H9 (cell line): ENCODE data around the gene GPS1. TPM values are rescaled to one million over a fixed set of nuclear protein-coding genes. Genes with fewer than 3 reads are reported as not detected.

ENCODE experiments used
- DNase-seq: peaks from one replicate; pipeline ENCODE4 v3.0.0-alpha.2; 2017
- H2AFZ ChIP-seq: one replicate; pipeline ENCODE4 v1.6.1; 2013; ENCODE audit warnings: mild to moderate bottlenecking, low read length, control low read depth, moderate library complexity
- H2AK5ac ChIP-seq: 2 replicates; pipeline ENCODE4 v1.6.1; 2013; ENCODE audit warnings: low read length, control low read depth, mixed read lengths; ENCODE audit not compliant: insufficient read length
- H2BK120ac ChIP-seq: one replicate; pipeline ENCODE4 v1.6.1; 2013; ENCODE audit warnings: low read depth, mild to moderate bottlenecking, low read length, control low read depth, inconsistent platforms; ENCODE audit not compliant: poor library complexity, severe bottlenecking
- H2BK12ac ChIP-seq: 2 replicates; pipeline ENCODE4 v1.6.1; 2013; ENCODE audit warnings: low read length, control low read depth, mixed read lengths, low read depth; ENCODE audit not compliant: insufficient read length
- H2BK15ac ChIP-seq: 2 replicates; pipeline ENCODE4 v1.6.1; 2013; ENCODE audit warnings: low read depth, low read length, control low read depth
- H2BK20ac ChIP-seq: one replicate; pipeline ENCODE4 v1.6.1; 2013; ENCODE audit warnings: low read depth, mild to moderate bottlenecking, low read length, control low read depth, inconsistent platforms; ENCODE audit not compliant: poor library complexity, severe bottlenecking
- H2BK5ac ChIP-seq: 2 replicates; pipeline ENCODE4 v1.6.1; 2013; ENCODE audit warnings: low read length, control low read depth, mixed read lengths; ENCODE audit not compliant: insufficient read length
- H3K14ac ChIP-seq: 2 replicates; pipeline ENCODE4 v1.6.1; 2013; ENCODE audit warnings: low read length, control low read depth; ENCODE audit not compliant: insufficient read depth
- H3K18ac ChIP-seq: 2 replicates; pipeline ENCODE4 v1.6.1; 2013; ENCODE audit warnings: low read depth, mild to moderate bottlenecking, mixed read lengths, low read length, control low read depth; ENCODE audit not compliant: insufficient read length
- H3K23ac ChIP-seq: 2 replicates; pipeline ENCODE4 v1.6.1; 2013; ENCODE audit warnings: low read length, control low read depth, mixed read lengths, low read depth; ENCODE audit not compliant: insufficient read length
- H3K23me2 ChIP-seq: 2 replicates; pipeline ENCODE4 v1.6.1; 2013; ENCODE audit warnings: low read depth, mild to moderate bottlenecking, mixed read lengths, low read length, control low read depth; ENCODE audit not compliant: insufficient read length, poor library complexity, severe bottlenecking
- H3K27ac ChIP-seq: 2 replicates; pipeline ENCODE4 v1.5.1; 2013; ENCODE audit warnings: low read length, control low read depth, mixed read lengths, low read depth; ENCODE audit not compliant: insufficient read length
- H3K27me3 ChIP-seq: 2 replicates; pipeline ENCODE4 v1.6.1; 2013; ENCODE audit warnings: low read length, control low read depth, inconsistent platforms; ENCODE audit not compliant: insufficient read depth
- H3K4ac ChIP-seq: 2 replicates; pipeline ENCODE4 v1.6.1; 2013; ENCODE audit warnings: low read depth, mild to moderate bottlenecking, control low read depth, inconsistent platforms, low read length, moderate library complexity
- H3K4me1 ChIP-seq: 2 replicates; pipeline ENCODE4 v1.6.1; 2013; ENCODE audit warnings: low read length, control low read depth, inconsistent platforms; ENCODE audit not compliant: insufficient read depth
- H3K4me2 ChIP-seq: 2 replicates; pipeline ENCODE4 v1.6.1; 2013; ENCODE audit warnings: low read length, control low read depth, mixed read lengths; ENCODE audit not compliant: insufficient read length, insufficient read depth
- H3K56ac ChIP-seq: 2 replicates; pipeline ENCODE4 v1.6.1; 2013; ENCODE audit warnings: low read depth, mild to moderate bottlenecking, mixed read lengths, low read length, control low read depth; ENCODE audit not compliant: insufficient read length
- H3K79me1 ChIP-seq: 2 replicates; pipeline ENCODE4 v1.6.1; 2013; ENCODE audit warnings: low read depth, mild to moderate bottlenecking, moderate library complexity, low read length, control low read depth, inconsistent platforms; ENCODE audit not compliant: insufficient read depth, poor library complexity, severe bottlenecking
- H3K79me2 ChIP-seq: 2 replicates; pipeline ENCODE4 v1.6.1; 2013; ENCODE audit warnings: low read length, control low read depth, inconsistent platforms; ENCODE audit not compliant: insufficient read depth
- H3K9ac ChIP-seq: 2 replicates; pipeline ENCODE4 v1.6.1; 2013; ENCODE audit warnings: low read length, control low read depth, mixed read lengths; ENCODE audit not compliant: insufficient read length; ENCODE audit errors: extremely low read depth
- H3K9me3 ChIP-seq: one replicate; pipeline ENCODE4 v1.6.1; 2013; ENCODE audit warnings: low read depth, low read length, inconsistent platforms; ENCODE audit not compliant: control insufficient read depth
- H3T11ph ChIP-seq: one replicate; pipeline ENCODE4 v1.6.1; 2013; ENCODE audit warnings: mild to moderate bottlenecking, low read length, control low read depth, inconsistent platforms
- H4K20me1 ChIP-seq: one replicate; pipeline ENCODE4 v1.6.1; 2013; ENCODE audit not compliant: control insufficient read depth, insufficient read length, insufficient read depth
- H4K5ac ChIP-seq: 2 replicates; pipeline ENCODE4 v1.6.1; 2013; ENCODE audit warnings: low read depth, mild to moderate bottlenecking, mixed read lengths, low read length, control low read depth; ENCODE audit not compliant: insufficient read length
- H4K8ac ChIP-seq: replicated peaks from 2 replicates; pipeline ENCODE4 v1.6.1; 2013; ENCODE audit warnings: low read length, control low read depth, mixed read lengths, low read depth; ENCODE audit not compliant: insufficient read length
- H4K91ac ChIP-seq: 2 replicates; pipeline ENCODE4 v1.6.1; 2013; ENCODE audit warnings: low read depth, mild to moderate bottlenecking, moderate library complexity, mixed read lengths, low read length, control low read depth; ENCODE audit not compliant: insufficient read length
- H3K27ac Mint-ChIP-seq, 3 experiments: 2 replicates in 2 of 3; 3 replicates in 1 of 3; pipeline ENCODE4 v1.8.0; 2020 to 2021; ENCODE audit warnings: mixed read lengths in 3 of 3, mild to moderate bottlenecking in 1 of 3, moderate library complexity in 1 of 3
- H3K27me3 Mint-ChIP-seq: 2 replicates; pipeline ENCODE4 v1.8.0; 2021; ENCODE audit warnings: low read depth, mild to moderate bottlenecking, moderate library complexity, mixed read lengths
- H3K36me3 Mint-ChIP-seq, 3 experiments: 2 replicates in 2 of 3; 3 replicates in 1 of 3; pipeline ENCODE4 v1.8.0; 2020 to 2021; ENCODE audit warnings: low read depth in 3 of 3, mixed read lengths in 3 of 3; ENCODE audit not compliant: insufficient read depth in 1 of 3
- H3K4me1 Mint-ChIP-seq, 2 experiments: 2 replicates each; pipeline ENCODE4 v1.8.0; 2020; ENCODE audit warnings: mixed read lengths in 2 of 2
- H3K4me3 Mint-ChIP-seq, 2 experiments: 2 replicates in 1 of 2; 3 replicates in 1 of 2; pipeline ENCODE4 v1.8.0; 2020 to 2021; ENCODE audit warnings: mild to moderate bottlenecking in 2 of 2, mixed read lengths in 2 of 2, moderate library complexity in 1 of 2
- H3K9me3 Mint-ChIP-seq, 2 experiments: 2 replicates in 1 of 2; 3 replicates in 1 of 2; pipeline ENCODE4 v1.8.0; 2020; ENCODE audit warnings: mild to moderate bottlenecking in 2 of 2, mixed read lengths in 2 of 2, moderate library complexity in 1 of 2
- WGBS: extraction: QIAGEN DNeasy Blood & Tissue Kit; methylation state at CpG from one replicate; pipeline ENCODE4 v1.1.7; 2013; ENCODE audit warnings: missing lambda C conversion rate, low lambda C conversion rate, mixed read lengths; ENCODE audit not compliant: insufficient read length; ENCODE audit errors: extremely low coverage; 5-methylcytosine and 5-hydroxymethylcytosine counted together
- total RNA-seq: library from RNA; stranded (reverse); gene quantifications from 2 replicates; pipeline ENCODE4 v1.2.1, GENCODE V29; 2021
- TF ChIP-seq, protein P1 (sequence below): fragments of 200-600 bp; sonication (generic); conservative IDR thresholded peaks from 3 replicates; pipeline ENCODE4 v1.8.0; 2021; ENCODE audit warnings: antibody characterized with exemption, mild to moderate bottlenecking

Gene GPS1
- total RNA-seq, 1 experiment from 2014 or later: 164 TPM

DNA sequence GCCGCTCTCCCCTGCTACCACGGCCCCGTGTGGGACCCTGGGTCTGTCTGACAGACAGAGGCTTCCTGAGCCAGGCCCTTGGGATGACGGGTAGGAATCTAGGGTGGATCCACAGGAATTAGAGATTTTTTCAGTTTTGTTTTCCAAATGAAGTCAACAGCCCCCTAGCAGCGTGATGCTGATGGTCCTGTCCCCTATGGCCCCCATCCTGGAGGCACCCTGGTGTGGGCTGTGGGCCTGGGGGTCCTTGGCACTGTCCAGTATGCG lies 44.5 kb upstream of the GPS1 start:
- Histone ChIP-seq H4K8ac (no peak overlapping the region), H3K56ac (no peak overlapping the region), H3K4ac (no peak overlapping the region), H3K27ac (no peak overlapping the region), H3K23me2 (no peaks in the 10 kb centered on the region), H3T11ph (no peak overlapping the region), H2BK20ac (no peak overlapping the region), H3K79me2 (no peaks in the 10 kb centered on the region), H2BK5ac (no peak overlapping the region), H4K91ac (no peak overlapping the region), H3K23ac (no peak overlapping the region), H3K27me3 (no peaks in the 10 kb centered on the region), H4K5ac (no peak overlapping the region), H2AK5ac (no peak overlapping the region), H2BK120ac (no peak overlapping the region), H4K20me1 (no peaks in the 10 kb centered on the region), H3K9me3 (no peaks in the 10 kb centered on the region), H3K4me1 (no peaks in the 10 kb centered on the region), H3K79me1 (no peaks in the 10 kb centered on the region), H3K14ac (no peak overlapping the region), H2AFZ (no peak overlapping the region), H2BK12ac (no peak overlapping the region), H3K4me2 (no peak overlapping the region), H3K18ac (no peak overlapping the region), H2BK15ac (no peak overlapping the region), H3K9ac (no peak overlapping the region)
- no peaks in the 10 kb centered on the region for H3K36me3 Mint-ChIP-seq
- TF ChIP-seq, protein P1, sequence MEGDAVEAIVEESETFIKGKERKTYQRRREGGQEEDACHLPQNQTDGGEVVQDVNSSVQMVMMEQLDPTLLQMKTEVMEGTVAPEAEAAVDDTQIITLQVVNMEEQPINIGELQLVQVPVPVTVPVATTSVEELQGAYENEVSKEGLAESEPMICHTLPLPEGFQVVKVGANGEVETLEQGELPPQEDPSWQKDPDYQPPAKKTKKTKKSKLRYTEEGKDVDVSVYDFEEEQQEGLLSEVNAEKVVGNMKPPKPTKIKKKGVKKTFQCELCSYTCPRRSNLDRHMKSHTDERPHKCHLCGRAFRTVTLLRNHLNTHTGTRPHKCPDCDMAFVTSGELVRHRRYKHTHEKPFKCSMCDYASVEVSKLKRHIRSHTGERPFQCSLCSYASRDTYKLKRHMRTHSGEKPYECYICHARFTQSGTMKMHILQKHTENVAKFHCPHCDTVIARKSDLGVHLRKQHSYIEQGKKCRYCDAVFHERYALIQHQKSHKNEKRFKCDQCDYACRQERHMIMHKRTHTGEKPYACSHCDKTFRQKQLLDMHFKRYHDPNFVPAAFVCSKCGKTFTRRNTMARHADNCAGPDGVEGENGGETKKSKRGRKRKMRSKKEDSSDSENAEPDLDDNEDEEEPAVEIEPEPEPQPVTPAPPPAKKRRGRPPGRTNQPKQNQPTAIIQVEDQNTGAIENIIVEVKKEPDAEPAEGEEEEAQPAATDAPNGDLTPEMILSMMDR: no peak
- H3K27ac Mint-ChIP-seq: no peak overlapping the region
- no peaks in the 10 kb centered on the region for H3K4me1 Mint-ChIP-seq
- H3K27me3 Mint-ChIP-seq: no peaks in the 10 kb centered on the region; the same call in 1 of the 2 replicates
- no peaks in the 10 kb centered on the region for H3K9me3 Mint-ChIP-seq
- DNase-seq: no peak
- no peak overlapping the region for H3K4me3 Mint-ChIP-seq
- WGBS: no CpG with 5 or more reads among the region's 6 CpGs
